PFSK-1 (cell line): ENCODE measurements around the gene CASK.

Experiments used
- FOXP2 ChIP-seq: optimal IDR thresholded peaks from 2 replicates; pipeline ENCODE3; 2011; ENCODE audit warnings: borderline replicate concordance, control low read depth, inconsistent platforms; ENCODE audit not compliant: insufficient read depth; ENCODE audit errors: extremely low read length, extremely low read depth
- POLR2AphosphoS5 ChIP-seq: IDR thresholded peaks from 2 replicates; pipeline ENCODE4 v1.6.1; 2012; ENCODE audit warnings: low read depth, mild to moderate bottlenecking, control low read depth, low read length, moderate library complexity
- SIN3A ChIP-seq: IDR thresholded peaks from 2 replicates; pipeline ENCODE4 v1.6.1; 2012; ENCODE audit warnings: mild to moderate bottlenecking, low read length, moderate library complexity, borderline replicate concordance; ENCODE audit not compliant: insufficient read depth
- TAF1 ChIP-seq: IDR thresholded peaks from 2 replicates; pipeline ENCODE4 v1.6.1; 2012; ENCODE audit warnings: low read length, control low read depth, borderline replicate concordance; ENCODE audit not compliant: insufficient read depth
- TF ChIP-seq, protein P1 (sequence below), 2 experiments: IDR thresholded peaks; 2 replicates each; pipeline versions ENCODE4 v1.6.1 to v1.8.0; 2011 to 2012; ENCODE audit warnings: low read depth in 2 of 2, low read length in 2 of 2, control low read depth in 1 of 2, inconsistent platforms in 1 of 2, mild to moderate bottlenecking in 1 of 2, moderate library complexity in 1 of 2; ENCODE audit not compliant: insufficient read depth in 1 of 2

Gene CASK

GRCh38 chrX:41716222-41716621 lies 207.1 kb downstream of the CASK start:
- TF ChIP-seq TAF1 = no peak
- TF ChIP-seq, protein P1, sequence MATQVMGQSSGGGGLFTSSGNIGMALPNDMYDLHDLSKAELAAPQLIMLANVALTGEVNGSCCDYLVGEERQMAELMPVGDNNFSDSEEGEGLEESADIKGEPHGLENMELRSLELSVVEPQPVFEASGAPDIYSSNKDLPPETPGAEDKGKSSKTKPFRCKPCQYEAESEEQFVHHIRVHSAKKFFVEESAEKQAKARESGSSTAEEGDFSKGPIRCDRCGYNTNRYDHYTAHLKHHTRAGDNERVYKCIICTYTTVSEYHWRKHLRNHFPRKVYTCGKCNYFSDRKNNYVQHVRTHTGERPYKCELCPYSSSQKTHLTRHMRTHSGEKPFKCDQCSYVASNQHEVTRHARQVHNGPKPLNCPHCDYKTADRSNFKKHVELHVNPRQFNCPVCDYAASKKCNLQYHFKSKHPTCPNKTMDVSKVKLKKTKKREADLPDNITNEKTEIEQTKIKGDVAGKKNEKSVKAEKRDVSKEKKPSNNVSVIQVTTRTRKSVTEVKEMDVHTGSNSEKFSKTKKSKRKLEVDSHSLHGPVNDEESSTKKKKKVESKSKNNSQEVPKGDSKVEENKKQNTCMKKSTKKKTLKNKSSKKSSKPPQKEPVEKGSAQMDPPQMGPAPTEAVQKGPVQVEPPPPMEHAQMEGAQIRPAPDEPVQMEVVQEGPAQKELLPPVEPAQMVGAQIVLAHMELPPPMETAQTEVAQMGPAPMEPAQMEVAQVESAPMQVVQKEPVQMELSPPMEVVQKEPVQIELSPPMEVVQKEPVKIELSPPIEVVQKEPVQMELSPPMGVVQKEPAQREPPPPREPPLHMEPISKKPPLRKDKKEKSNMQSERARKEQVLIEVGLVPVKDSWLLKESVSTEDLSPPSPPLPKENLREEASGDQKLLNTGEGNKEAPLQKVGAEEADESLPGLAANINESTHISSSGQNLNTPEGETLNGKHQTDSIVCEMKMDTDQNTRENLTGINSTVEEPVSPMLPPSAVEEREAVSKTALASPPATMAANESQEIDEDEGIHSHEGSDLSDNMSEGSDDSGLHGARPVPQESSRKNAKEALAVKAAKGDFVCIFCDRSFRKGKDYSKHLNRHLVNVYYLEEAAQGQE (IDR thresholded peaks at IDR 0.05; ENCODE audit: insufficient read depth in 1 of 2, low read depth in 2 of 2, low read length in 2 of 2) = no peak

GRCh38 chrX:41711021-41711667 lies 212.2 kb downstream of the CASK start:
- TF ChIP-seq TAF1 (no peak), FOXP2 (no peak), SIN3A (no peak), POLR2AphosphoS5 (no peak)
- TF ChIP-seq, protein P1 (IDR thresholded peaks at IDR 0.05; ENCODE audit: insufficient read depth in 1 of 2, low read depth in 2 of 2, low read length in 2 of 2) = no peak

DNA sequence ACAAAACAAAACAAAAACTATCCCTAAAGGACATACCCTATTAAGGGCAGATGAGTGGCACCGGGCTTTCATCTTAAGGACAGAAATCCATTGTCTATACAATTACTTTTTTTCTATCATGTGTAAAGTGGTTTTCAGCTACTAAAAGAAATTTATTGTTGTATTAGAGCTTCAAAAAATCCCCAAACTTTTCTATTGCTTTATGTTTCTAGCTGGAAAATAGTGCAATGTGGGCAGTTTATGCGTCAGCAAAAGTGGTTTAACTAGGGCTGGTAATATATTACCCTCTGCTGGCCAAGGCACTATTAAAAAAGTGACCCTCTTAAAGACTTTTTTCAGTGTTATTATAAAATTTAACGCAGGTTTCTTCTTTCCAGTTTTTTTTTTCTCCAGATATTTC lies 214.9 kb downstream of the CASK start:
- TF ChIP-seq SIN3A (no peak), POLR2AphosphoS5 (no peak), TAF1 (no peak), FOXP2 (no peak)
- TF ChIP-seq, protein P1 (IDR thresholded peaks at IDR 0.05; ENCODE audit: insufficient read depth in 1 of 2, low read depth in 2 of 2, low read length in 2 of 2) = no peak

GRCh38 chrX:41707218-41707617 lies 216.1 kb downstream of the CASK start:
- TF ChIP-seq, protein P1 (IDR thresholded peaks at IDR 0.05; ENCODE audit: insufficient read depth in 1 of 2, low read depth in 2 of 2, low read length in 2 of 2) = no peak
- no peak for TF ChIP-seq TAF1
- TF ChIP-seq POLR2AphosphoS5 = no peak
- TF ChIP-seq FOXP2 = no peak

DNA sequence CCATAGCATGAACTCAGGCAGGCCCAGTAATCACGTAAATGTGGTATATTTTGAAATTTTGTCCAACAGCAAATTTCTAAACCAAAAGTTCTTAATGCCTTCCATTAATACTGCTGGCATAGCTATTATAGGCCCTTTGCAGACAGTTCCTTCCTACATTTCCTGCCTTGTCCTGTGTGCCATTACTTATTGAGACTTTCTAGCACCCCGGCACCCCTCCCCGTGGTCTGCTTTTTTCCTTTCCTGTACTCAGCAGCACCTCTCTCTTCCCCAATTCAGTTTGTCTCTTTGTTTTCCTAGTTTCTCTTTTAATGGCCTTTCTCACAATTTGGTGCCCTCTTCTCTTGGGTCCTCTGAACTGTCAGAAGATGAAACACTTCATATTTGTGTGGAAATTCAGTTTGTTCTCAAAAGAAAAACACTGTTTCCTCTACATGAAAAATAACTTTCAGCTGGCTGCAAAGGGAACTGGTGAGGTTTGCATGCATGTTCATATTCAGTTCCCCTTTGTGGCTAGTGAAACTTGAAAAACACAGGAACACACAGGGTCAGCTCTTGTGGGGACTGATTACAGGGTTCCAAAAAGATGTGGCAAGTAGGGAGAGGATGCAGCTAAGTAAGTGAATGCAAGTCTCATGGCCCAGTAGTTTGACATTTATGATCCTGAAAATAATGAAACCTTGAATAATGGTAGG lies 217.5 kb downstream of the CASK start:
- TF ChIP-seq POLR2AphosphoS5 = no peak
- TF ChIP-seq SIN3A = no peak
- TF ChIP-seq, protein P1 (IDR thresholded peaks at IDR 0.05; ENCODE audit: insufficient read depth in 1 of 2, low read depth in 2 of 2, low read length in 2 of 2) = no peak
- TF ChIP-seq TAF1 = no peak
- no peak for TF ChIP-seq FOXP2
